Activated CD4-positive, alpha-beta T cell treated with anti-CD3 and anti-CD28 coated beads, Interleukin-2, Interleukin-4, amounts not matched to agents 100 ng/mL and 50 ng/mL, durations not matched to agents 16 hours and 8 hours (primary cell): Measurements from ENCODE around the gene ZNF664.

Source experiments
- DNase-seq: peaks from one replicate; pipeline ENCODE4 v3.0.0-alpha.2; 2020; ENCODE audit warnings: low spot score

Gene ZNF664

GRCh38 chr12:123958876-123959275, 14.1 kb upstream of the ZNF664 start:
- no peak for DNase-seq

GRCh38 chr12:123960029-123960735, 12.8 kb upstream of the ZNF664 start:
- DNase-seq: no peak

- no peak for DNase-seq
Observed at GRCh38 chr12:123960856-123961255, 12.2 kb upstream of the ZNF664 start.

- DNase-seq: no peak
Observed at GRCh38 chr12:123961585-123962345, 11.2 kb upstream of the ZNF664 start.

GRCh38 chr12:123962513-123962912, 10.5 kb upstream of the ZNF664 start:
- DNase-seq: no peak

GRCh38 chr12:123963821-123964220, 9.2 kb upstream of the ZNF664 start:
- DNase-seq: no peak

GRCh38 chr12:123965382-123965781, 7.6 kb upstream of the ZNF664 start:
- no peak for DNase-seq

- no peak for DNase-seq
Observed at GRCh38 chr12:123966596-123966995, 6.4 kb upstream of the ZNF664 start.

GRCh38 chr12:123967121-123967586, 5.9 kb upstream of the ZNF664 start:
- no peak for DNase-seq

- no peak for DNase-seq
Observed at GRCh38 chr12:123971449-123971769, 1.6 kb upstream of the ZNF664 start.

- peak; percentile 35 for DNase-seq
Observed at GRCh38 chr12:123971770-123972456, 1.1 kb upstream of the ZNF664 start.

GRCh38 chr12:123973552-123974341, 732 bp downstream of the ZNF664 start:
- no peak for DNase-seq

- DNase-seq: no peak
Observed at GRCh38 chr12:123976227-123976826, 3.3 kb downstream of the ZNF664 start.

- DNase-seq: no peak
Observed at GRCh38 chr12:123979566-123979965, 6.6 kb downstream of the ZNF664 start.

GRCh38 chr12:123982269-123982668, 9.3 kb downstream of the ZNF664 start:
- DNase-seq: no peak

GRCh38 chr12:123983822-123984485, 10.9 kb downstream of the ZNF664 start:
- peak; percentile 48 for DNase-seq

GRCh38 chr12:123984903-123985302, 11.9 kb downstream of the ZNF664 start:
- DNase-seq: no peak

- no peak for DNase-seq
Observed at GRCh38 chr12:123986374-123986965, 13.5 kb downstream of the ZNF664 start.

- DNase-seq: no peak
Observed at GRCh38 chr12:123987022-123987421, 14.0 kb downstream of the ZNF664 start.

- DNase-seq: no peak
Observed at GRCh38 chr12:123989168-123989567, 16.2 kb downstream of the ZNF664 start.

GRCh38 chr12:123989753-123990152, 16.7 kb downstream of the ZNF664 start:
- no peak for DNase-seq
